Measurements from ENCODE around the gene SH2D3C.

Gene SH2D3C

DNA sequence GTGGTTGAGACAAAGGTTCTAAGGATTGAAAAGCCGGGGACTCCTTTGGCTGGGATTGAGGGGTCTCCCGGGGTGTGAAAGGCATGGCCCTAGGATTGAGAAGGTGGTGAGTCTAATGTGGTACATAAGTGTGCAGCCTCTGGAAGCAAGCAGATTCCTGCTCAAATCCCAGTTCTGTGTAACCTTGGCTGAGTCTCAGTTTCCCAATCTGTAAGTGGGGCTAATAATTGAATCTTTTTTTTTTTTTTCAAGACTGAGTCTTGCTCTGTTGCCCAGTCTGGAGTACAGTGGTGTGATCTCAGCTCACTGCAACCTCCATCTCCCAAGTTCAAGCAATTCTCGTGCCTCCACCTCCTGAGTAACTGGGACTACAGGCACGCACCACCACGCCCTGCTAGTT lies 5.9 kb downstream of the SH2D3C start:
- Histone ChIP-seq H3K36me3 (peaks cover 77% of the 10 kb centered on the region), H3K4me1 (ENCODE audit: control insufficient read depth in 1 of 2, insufficient read depth in 1 of 2, low read depth in 1 of 2, low read length in 1 of 2) (peaks cover 86 to 89% of the 10 kb centered on the region in 2 experiments), H3K4me3 (ENCODE audit: low read depth in 1 of 2, low read length in 1 of 2) (no peak overlapping the region), H3K27me3 (no peaks in the 10 kb centered on the region), H3K27ac (peak overlapping the region; percentile 88), H3K9me3 (no peaks in the 10 kb centered on the region)
- TF ChIP-seq, protein P1, sequence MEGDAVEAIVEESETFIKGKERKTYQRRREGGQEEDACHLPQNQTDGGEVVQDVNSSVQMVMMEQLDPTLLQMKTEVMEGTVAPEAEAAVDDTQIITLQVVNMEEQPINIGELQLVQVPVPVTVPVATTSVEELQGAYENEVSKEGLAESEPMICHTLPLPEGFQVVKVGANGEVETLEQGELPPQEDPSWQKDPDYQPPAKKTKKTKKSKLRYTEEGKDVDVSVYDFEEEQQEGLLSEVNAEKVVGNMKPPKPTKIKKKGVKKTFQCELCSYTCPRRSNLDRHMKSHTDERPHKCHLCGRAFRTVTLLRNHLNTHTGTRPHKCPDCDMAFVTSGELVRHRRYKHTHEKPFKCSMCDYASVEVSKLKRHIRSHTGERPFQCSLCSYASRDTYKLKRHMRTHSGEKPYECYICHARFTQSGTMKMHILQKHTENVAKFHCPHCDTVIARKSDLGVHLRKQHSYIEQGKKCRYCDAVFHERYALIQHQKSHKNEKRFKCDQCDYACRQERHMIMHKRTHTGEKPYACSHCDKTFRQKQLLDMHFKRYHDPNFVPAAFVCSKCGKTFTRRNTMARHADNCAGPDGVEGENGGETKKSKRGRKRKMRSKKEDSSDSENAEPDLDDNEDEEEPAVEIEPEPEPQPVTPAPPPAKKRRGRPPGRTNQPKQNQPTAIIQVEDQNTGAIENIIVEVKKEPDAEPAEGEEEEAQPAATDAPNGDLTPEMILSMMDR (IDR thresholded peaks at IDR 0.05), result no peak

DNA sequence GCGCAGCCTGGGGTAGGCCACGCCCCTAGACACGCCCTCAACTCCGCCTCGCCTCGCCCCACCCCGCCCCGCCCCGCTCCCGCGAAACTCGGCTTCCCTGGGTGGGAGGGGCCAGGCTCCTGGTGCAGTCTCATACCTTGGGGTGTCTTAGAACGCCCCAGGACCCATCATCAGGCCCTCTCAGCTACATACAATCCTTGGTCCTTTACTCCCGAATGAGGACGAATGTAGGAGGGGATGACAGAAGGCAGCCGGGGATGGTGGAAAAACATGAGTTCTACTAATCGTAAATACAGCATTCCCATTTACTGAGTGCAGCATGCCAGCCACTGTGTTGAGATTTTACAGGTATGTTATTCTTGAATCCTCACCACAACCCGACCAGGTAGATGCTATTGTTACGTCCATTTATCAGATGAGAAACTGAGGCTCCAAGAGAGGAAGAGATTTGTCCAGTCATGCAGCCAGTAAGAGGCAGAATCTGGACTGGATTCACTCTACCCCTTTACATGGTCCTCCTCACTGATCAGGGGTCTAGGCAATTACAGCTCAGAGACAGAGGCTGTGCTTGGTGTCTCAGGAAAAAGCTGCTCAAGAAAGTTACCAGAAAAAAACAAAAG lies 6.8 kb downstream of the SH2D3C start:
- Histone ChIP-seq H3K27ac (peak overlapping the region; percentile 88), H3K4me3 (ENCODE audit: low read depth in 1 of 2, low read length in 1 of 2) (peak overlapping the region; percentile 79 to 80), H3K4me1 (ENCODE audit: control insufficient read depth in 1 of 2, insufficient read depth in 1 of 2, low read depth in 1 of 2, low read length in 1 of 2) (peaks cover 85 to 91% of the 10 kb centered on the region in 2 experiments), H3K27me3 (no peaks in the 10 kb centered on the region), H3K9me3 (no peaks in the 10 kb centered on the region), H3K36me3 (peaks cover 85% of the 10 kb centered on the region)
- TF ChIP-seq, protein P1 (IDR thresholded peaks at IDR 0.05), result no peak

DNA sequence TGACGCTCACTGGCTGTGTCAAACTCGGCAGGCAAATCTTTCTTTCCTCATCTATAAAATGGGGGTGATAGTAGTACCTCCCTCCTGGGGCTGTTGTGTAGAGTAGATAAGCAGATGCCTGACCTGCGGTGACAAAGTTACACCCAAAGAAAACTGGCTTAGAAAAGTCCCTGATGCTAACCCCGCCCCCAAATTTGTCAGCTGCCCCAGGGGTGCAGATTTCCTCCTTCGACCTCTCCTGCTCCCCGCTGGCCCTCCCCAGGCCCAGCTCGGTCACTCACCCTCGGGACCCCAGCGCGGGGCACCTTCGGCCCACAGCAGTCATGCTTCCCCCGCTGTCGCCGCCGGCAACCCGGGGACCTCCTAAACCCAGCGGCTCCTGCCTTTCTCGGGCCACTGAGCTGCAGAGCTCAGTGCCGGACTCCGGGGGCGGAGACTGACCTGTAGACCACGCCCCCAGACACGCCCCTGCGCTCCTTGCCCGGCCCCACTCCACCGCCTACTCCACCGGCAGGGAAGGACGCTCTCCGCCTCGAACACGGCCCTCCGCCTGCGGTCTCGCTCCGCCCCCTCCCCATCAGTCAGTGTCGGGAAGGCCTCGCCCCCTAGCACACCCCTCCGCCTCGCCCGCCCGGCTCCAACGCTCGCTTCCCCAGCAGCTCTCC lies 7.4 kb downstream of the SH2D3C start:
- Histone ChIP-seq H3K27ac (peak overlapping the region; percentile 88), H3K4me1 (ENCODE audit: control insufficient read depth in 1 of 2, insufficient read depth in 1 of 2, low read depth in 1 of 2, low read length in 1 of 2) (peaks cover 78 to 84% of the 10 kb centered on the region in 2 experiments)

DNA sequence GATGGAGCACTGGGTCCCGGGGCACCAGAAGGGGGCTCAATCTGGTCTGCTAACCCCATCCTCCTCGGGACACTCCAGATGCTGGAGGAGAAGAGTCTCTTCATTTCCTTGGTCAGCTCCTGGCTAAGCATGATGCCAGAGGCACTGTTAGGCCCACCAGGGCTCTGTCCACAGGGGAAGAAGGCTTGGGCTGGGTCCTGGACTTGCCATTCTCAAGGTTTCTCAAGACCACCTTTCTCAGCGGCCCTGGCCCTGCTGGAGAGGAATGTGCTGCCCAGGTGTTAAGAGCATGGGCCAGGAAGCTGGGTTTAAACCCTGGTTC lies 7.9 kb downstream of the SH2D3C start:
- TF ChIP-seq, protein P1 (IDR thresholded peaks at IDR 0.05), result no peak
- peaks cover 90% of the 10 kb centered on the region for H3K36me3 ChIP-seq

More for the DNA sequence above, 7.4 kb downstream of the SH2D3C start:
- Histone ChIP-seq H3K27me3 (no peaks in the 10 kb centered on the region), H3K4me3 (ENCODE audit: low read depth in 1 of 2, low read length in 1 of 2) (peak overlapping the region; percentile 79 to 80), H3K36me3 (peaks cover 88% of the 10 kb centered on the region), H3K9me3 (no peaks in the 10 kb centered on the region)
- TF ChIP-seq, protein P1 (IDR thresholded peaks at IDR 0.05), result peak; percentile 69

DNA sequence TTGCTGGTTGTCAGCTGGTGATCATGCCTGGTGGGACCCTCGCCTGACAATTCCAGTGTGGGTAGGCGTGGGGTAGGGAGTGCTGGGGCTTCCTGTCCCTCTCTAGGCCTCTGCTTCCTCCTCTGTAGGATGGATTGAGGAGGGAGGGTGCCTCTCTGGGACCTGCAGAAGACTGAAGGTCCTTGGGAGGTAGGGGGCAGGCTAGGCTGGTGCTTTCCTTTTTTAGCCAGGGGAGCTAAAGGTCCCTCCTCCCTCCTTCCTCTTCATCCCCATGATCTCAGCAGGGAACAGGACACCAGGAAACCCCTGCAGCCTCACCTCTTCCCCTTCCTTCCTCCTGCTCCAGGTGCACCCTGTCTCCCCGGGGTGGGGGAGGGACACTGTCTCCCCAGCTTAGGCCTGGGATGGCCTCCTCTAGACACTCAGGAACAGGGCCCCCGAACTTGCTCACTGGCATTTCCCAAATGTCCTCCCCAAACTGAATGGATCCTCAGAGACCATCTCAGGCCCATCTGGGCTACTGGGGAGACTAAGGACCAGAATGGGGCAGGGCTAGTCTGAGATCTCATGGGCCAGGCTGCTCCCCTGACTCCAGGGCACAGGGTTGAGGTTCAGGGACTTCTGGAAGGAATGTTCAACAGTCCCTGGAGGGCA lies 8.4 kb downstream of the SH2D3C start:
- peak overlapping the region; percentile 88 for H3K27ac ChIP-seq
- peak overlapping the region; percentile 79 to 80 for H3K4me3 ChIP-seq (ENCODE audit: low read depth in 1 of 2, low read length in 1 of 2)
- peaks cover 69 to 76% of the 10 kb centered on the region in 2 experiments for H3K4me1 ChIP-seq (ENCODE audit: control insufficient read depth in 1 of 2, insufficient read depth in 1 of 2, low read depth in 1 of 2, low read length in 1 of 2)
- H3K27me3 ChIP-seq, result no peaks in the 10 kb centered on the region
- no peaks in the 10 kb centered on the region for H3K9me3 ChIP-seq
- peaks cover 90% of the 10 kb centered on the region for H3K36me3 ChIP-seq
- TF ChIP-seq, protein P1 (IDR thresholded peaks at IDR 0.05), result no peak

More for the DNA sequence above, 7.9 kb downstream of the SH2D3C start:
- H3K9me3 ChIP-seq, result no peaks in the 10 kb centered on the region
- peaks cover 73 to 79% of the 10 kb centered on the region in 2 experiments for H3K4me1 ChIP-seq (ENCODE audit: control insufficient read depth in 1 of 2, insufficient read depth in 1 of 2, low read depth in 1 of 2, low read length in 1 of 2)
- H3K4me3 ChIP-seq (ENCODE audit: low read depth in 1 of 2, low read length in 1 of 2), result peak overlapping the region; percentile 79 to 80
- no peaks in the 10 kb centered on the region for H3K27me3 ChIP-seq
- peak overlapping the region; percentile 88 for H3K27ac ChIP-seq

Measured in neutrophil (primary cell).